GM12891 (cell line): ENCODE results near the gene MAP3K20.

Experiments used
- POLR2A ChIP-seq: IDR thresholded peaks from 2 replicates; pipeline ENCODE4 v1.6.1; 2011; ENCODE audit warnings: low read depth, low read length, control low read depth
- POLR2AphosphoS5 ChIP-seq: IDR thresholded peaks from 2 replicates; pipeline ENCODE4 v1.6.1; 2011; ENCODE audit warnings: low read depth, low read length, control low read depth

GRCh38 chr2:173066887-173067676 is 8.6 kb upstream of the MAP3K20 start:
- no peak for TF ChIP-seq POLR2A
- TF ChIP-seq POLR2AphosphoS5: no peak
